Mucosa of stomach (tissue), 1 donor: ENCODE measurements around the gene PIPOX.

Source experiments
- H3K27me3 ChIP-seq: one replicate; pipeline ENCODE4 v1.7.0; 2013; ENCODE audit warnings: mild to moderate bottlenecking, low read length; ENCODE audit not compliant: control insufficient read depth, insufficient read depth
- H3K36me3 ChIP-seq: one replicate; pipeline ENCODE4 v1.7.0; 2013; ENCODE audit warnings: low read length; ENCODE audit not compliant: control insufficient read depth, insufficient read depth
- H3K4me1 ChIP-seq: one replicate; pipeline ENCODE4 v1.7.0; 2013; ENCODE audit warnings: mild to moderate bottlenecking, low read length; ENCODE audit not compliant: control insufficient read depth, insufficient read depth
- H3K4me3 ChIP-seq: one replicate; pipeline ENCODE4 v1.7.0; 2013; ENCODE audit warnings: low read length
- H3K9ac ChIP-seq: one replicate; pipeline ENCODE4 v1.7.0; 2013; ENCODE audit warnings: mild to moderate bottlenecking, low read length, moderate library complexity
- H3K9me3 ChIP-seq: one replicate; pipeline ENCODE4 v1.7.0; 2013; ENCODE audit warnings: mild to moderate bottlenecking, low read length, moderate library complexity; ENCODE audit not compliant: control insufficient read depth
- donor health status: Pancreatic carcinoma.

PIPOX gene

DNA sequence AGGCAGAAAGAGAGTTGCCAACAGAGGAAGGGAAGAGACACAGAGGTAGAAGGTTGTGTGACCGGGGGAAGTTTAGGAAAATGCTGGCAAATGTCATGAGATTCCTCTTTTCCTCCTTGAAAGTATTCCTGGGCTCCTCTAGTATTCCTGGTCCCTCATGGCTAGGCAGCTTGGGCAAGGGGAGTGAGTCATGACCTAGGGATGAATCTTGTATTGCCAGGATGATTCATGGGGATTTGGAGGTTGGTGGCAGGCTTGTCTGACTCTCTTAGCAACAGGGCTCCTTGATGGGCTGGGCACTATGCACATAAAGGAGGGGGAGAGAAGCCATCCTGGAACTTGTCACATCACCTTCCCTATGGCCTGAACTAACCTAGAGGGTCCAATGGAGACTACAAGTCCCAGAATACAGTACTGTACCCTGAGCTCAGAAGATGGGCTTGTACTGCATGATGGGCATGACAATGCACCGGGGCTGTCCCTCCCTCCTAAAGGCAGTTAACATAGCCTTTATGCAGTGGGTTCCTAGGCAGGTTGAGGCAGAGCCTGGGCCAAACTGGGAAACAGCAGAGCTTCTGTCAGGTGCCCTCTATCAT, 35.0 kb upstream of the PIPOX start:
- Histone ChIP-seq H3K9ac (no peak overlapping the region), H3K9me3 (no peaks in the 10 kb centered on the region), H3K4me1 (no peaks in the 10 kb centered on the region), H3K4me3 (no peak overlapping the region), H3K27me3 (peaks cover 55% of the 10 kb centered on the region), H3K36me3 (no peaks in the 10 kb centered on the region)

DNA sequence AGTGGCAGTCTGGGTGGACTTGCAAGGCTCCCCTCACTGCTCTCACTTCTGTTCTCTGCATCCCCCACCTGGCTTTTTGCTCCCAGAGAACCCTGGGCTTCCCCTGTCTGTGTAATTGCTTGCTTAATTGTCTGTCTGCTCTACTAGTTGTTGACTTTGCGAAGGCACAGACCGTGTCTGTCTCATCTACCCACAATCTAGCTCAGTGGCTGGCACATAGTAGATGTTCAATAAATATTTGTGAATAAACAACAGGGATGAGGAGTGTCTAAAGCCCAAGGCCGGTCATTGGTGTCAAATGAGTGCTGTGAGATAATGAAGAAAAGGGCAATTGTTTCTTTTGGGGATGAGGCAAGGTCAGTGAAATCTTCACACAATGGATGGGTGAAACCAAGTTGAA, 34.4 kb upstream of the PIPOX start:
- Histone ChIP-seq H3K4me1 (no peaks in the 10 kb centered on the region), H3K36me3 (no peaks in the 10 kb centered on the region), H3K9ac (no peak overlapping the region), H3K9me3 (no peaks in the 10 kb centered on the region), H3K27me3 (peaks cover 50% of the 10 kb centered on the region), H3K4me3 (no peak overlapping the region)

DNA sequence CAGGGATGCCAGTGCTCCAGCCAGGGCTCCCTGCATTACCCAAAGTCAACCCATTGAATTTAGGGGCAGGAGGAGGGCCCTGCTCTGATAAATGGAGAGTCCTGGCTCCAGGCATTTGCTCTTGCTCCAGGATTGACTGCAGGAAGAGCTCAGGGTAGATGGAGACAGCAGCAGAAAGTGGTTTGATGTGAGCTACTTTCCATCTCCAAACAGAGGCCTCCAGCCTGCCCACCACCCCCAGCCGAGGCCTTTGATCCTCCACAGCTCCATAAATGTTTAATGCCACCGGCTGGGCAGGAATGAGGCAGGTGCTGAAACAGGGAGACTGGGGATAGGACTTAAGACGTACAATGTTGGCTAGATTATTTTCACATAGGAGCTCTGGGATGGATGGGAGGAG, 32.8 kb upstream of the PIPOX start:
- Histone ChIP-seq H3K36me3 (no peaks in the 10 kb centered on the region), H3K4me1 (no peaks in the 10 kb centered on the region), H3K27me3 (peaks cover 38% of the 10 kb centered on the region), H3K9ac (no peak overlapping the region), H3K9me3 (no peaks in the 10 kb centered on the region), H3K4me3 (no peak overlapping the region)

DNA sequence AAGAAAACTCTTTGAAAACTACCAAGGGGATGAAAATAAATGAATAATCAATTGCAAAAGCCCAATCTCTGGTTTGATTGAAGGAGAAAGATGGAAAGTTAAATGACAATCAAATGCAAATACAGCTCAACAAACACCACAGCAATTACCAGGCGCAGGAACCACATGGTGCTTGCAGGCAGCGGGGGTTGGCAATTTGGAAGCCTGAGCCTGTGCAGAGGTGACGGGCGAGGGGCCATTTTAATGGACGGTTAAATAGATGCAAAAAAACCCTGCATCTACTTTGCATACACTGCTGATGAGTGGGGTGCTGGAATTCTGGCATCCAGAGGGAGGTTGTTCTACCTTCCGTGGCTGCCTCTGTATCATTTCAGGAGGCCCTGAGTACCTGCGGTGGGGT, 32.4 kb upstream of the PIPOX start:
- Histone ChIP-seq H3K4me3 (no peak overlapping the region), H3K9ac (no peak overlapping the region), H3K4me1 (no peaks in the 10 kb centered on the region), H3K9me3 (no peaks in the 10 kb centered on the region), H3K36me3 (no peaks in the 10 kb centered on the region), H3K27me3 (peaks cover 35% of the 10 kb centered on the region)

DNA sequence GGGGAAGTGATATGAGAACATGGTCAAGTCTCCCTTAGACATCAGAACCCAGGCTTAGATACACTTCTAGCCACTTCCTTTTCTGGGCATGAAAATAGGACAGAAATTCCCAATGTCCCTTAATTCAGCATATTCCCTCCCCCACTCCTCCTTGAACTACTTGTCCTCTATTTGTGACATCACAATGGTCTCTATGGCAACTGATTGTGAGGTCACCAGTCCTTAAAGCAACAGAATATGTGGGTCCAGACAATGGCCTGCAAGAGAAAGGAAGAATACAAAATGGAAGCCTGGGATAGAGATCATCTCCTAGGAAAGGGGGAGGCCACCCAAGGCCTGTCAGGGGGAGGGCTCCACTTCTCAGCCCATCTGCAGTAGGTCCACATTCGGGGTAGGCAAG, 30.4 kb upstream of the PIPOX start:
- no peak overlapping the region for H3K9ac ChIP-seq
- H3K4me3 ChIP-seq: no peak overlapping the region
- no peaks in the 10 kb centered on the region for H3K36me3 ChIP-seq
- H3K4me1 ChIP-seq: no peaks in the 10 kb centered on the region
- H3K9me3 ChIP-seq: no peaks in the 10 kb centered on the region
- H3K27me3 ChIP-seq: peaks cover 34% of the 10 kb centered on the region

DNA sequence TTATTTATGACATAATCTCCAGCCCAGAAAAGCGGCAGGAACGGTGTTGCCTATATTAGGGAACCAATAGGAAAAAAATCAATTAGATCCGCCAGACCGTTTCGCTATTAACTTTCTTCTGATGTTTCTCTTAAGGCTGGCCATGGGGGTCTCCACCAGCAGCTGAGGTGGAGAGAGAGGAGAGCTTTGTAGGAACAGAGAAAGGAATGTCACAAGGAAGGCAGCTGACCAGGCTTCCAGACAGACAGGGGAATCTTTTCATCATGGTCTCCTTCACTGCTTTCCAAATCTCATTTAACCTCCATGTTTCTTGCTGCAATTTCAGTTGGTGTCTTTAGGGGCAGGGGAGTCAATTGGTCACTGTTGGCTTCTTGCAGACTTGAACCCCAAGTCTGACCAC, 28.2 kb upstream of the PIPOX start:
- Histone ChIP-seq H3K36me3 (no peaks in the 10 kb centered on the region), H3K27me3 (peaks cover 37% of the 10 kb centered on the region), H3K9me3 (no peaks in the 10 kb centered on the region), H3K4me1 (no peaks in the 10 kb centered on the region), H3K9ac (no peak overlapping the region), H3K4me3 (no peak overlapping the region)

DNA sequence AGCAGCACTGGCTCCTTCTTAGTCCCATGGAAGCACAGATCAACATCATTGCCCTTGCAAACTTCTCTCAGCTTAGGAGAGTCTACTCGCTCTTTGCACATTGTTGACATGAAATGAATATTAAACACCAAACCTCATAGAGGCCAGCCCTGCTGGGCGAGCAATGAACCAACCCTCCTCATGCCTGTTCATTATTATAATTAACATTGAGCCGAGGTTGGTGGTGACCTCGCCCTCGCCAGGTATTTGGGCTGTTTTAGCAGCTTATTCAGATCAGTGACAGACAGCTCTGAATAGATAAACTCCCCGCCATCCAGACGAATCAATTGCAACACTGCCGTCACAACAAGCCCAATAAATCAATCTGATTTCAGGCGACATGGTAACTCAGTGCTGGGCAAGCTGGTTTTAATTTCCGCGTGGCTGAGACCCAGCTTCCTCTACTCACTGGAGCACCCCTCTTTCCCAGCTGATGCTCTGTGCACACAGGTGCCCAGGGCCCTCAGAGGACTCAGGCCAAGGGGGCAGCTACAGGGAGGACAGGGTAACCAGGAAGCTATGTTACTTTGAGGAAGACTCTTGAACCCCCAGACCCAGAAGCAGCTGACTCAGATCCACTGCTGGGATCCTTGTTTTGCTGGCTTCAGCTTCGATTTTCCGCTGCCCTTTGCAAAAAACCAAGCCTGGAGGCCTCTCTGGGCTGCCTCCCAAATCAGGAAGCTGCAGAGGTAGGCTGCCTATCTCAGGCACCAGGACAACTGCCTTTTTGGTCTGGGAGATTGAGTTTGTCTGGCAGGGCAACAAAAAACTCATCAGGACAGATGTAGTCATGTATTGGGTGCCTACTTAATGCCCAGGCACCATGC, 26.4 kb upstream of the PIPOX start:
- no peaks in the 10 kb centered on the region for H3K36me3 ChIP-seq
- H3K4me1 ChIP-seq: no peaks in the 10 kb centered on the region
- H3K9me3 ChIP-seq: no peaks in the 10 kb centered on the region
- peaks cover 50% of the 10 kb centered on the region for H3K27me3 ChIP-seq
- no peak overlapping the region for H3K4me3 ChIP-seq
- H3K9ac ChIP-seq: no peak overlapping the region

DNA sequence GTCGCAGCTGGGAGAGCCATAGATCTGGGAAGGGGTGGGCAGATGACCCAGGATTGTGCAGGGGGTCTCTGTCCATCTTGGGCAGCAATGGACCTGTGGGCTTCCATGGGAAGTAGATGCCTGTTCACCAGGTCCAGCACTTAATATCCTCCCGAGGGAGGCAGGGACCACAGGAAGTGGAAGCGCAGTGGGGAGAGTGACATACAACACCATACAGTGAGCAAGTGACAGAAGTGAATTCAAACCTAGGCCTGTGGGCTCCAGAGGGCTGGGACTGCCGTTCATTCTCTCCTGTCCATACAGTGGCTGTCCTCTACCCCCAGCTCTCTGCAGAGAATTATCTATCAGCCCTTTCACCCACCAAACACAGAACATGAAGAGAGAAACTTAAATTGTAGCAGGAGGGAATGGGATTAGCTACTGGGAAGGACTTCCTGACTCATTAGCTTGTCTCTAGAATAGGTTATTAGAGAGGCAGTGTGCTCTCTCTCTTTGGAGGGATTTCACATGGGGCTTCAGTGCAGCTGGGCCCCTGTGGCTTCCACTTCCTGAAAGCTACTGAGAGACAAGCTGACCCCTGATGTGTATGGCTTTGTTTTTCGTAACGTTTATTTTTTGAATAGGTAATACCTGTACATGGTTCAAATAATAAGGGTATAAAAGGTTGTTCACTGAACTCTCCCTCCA, 24.0 kb upstream of the PIPOX start:
- Histone ChIP-seq H3K4me1 (no peaks in the 10 kb centered on the region), H3K4me3 (no peak overlapping the region), H3K27me3 (peaks cover 56% of the 10 kb centered on the region), H3K9ac (no peak overlapping the region), H3K36me3 (no peaks in the 10 kb centered on the region), H3K9me3 (no peaks in the 10 kb centered on the region)

DNA sequence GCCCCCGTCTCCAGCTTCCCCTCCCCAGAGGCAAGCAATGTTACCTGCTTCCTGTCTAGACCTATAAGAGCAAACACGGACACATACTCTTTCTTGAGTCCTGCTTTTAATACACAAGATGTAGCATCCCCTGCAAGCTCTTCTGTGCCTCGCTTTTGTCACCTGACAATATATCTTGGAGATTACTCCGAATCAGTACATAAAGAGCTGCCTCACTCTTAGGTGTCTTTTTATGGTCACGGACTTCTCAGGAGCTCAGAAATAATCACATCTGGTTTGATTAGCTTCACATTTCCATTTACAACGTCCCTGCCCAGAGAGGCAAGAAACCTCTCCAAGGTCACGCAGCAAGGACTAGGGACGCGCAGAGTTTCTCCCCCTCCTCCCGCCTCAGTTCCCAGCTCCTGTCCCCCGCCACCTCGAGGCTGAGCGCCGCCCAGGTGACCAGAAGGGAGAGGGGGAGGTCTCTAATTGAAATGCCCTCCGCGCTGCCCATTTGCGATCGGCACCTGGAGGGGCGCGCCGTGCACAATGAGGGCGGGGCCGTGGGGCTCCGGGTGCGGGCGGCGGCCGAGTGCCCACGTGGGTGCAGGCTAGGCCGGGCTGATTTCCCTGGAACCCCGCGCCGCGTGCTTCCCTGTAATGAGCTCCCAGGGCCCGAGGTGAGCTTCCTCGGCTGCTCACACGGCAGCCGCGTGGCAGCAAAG, 23.3 kb upstream of the PIPOX start:
- Histone ChIP-seq H3K9ac (no peak overlapping the region), H3K4me1 (no peaks in the 10 kb centered on the region), H3K27me3 (peaks cover 56% of the 10 kb centered on the region), H3K4me3 (no peak overlapping the region), H3K36me3 (no peaks in the 10 kb centered on the region), H3K9me3 (no peaks in the 10 kb centered on the region)

DNA sequence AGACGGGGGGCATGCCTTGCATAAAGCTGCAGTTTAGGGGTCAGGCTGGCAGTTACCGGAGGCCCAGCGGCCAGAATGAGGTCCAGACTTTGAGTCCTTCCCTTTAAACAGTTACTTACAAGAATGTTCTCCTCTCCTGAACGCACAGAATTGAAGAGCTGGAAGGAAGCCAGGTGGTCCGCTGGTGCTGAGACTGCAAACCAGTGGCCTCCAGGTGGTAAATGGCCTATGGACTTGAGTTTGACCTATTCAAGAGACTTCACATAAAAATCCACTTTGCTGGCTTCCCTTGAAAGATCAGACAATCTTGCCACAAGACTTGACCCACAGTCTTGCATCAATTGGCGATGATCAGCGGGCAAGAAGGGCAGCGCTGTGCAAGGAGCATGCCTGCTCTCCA, 22.4 kb upstream of the PIPOX start:
- Histone ChIP-seq H3K4me1 (no peaks in the 10 kb centered on the region), H3K27me3 (peaks cover 51% of the 10 kb centered on the region), H3K9me3 (no peaks in the 10 kb centered on the region), H3K4me3 (no peak overlapping the region), H3K36me3 (no peaks in the 10 kb centered on the region), H3K9ac (no peak overlapping the region)

DNA sequence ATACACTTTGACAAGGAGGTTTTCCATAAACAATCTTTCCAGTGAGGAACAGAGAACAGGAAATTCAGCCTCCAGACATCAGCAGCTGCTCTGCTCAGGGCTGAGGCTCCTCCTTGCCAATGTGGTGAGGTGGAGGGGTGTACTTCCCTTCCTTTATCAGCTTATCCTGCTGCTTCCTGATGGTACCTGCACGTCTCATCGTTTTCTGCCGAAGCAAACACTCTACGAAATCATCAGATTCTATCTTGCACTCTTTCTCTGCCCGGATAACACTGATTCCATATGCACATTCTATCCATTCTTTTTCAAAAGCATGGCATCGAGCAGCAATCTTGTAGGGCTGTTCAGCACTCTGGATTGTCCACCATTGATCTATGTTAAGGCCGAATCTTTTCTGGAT, 21.7 kb upstream of the PIPOX start:
- H3K9me3 ChIP-seq: no peaks in the 10 kb centered on the region
- H3K4me1 ChIP-seq: no peaks in the 10 kb centered on the region
- no peaks in the 10 kb centered on the region for H3K36me3 ChIP-seq
- peaks cover 50% of the 10 kb centered on the region for H3K27me3 ChIP-seq
- H3K4me3 ChIP-seq: no peak overlapping the region
- H3K9ac ChIP-seq: no peak overlapping the region

DNA sequence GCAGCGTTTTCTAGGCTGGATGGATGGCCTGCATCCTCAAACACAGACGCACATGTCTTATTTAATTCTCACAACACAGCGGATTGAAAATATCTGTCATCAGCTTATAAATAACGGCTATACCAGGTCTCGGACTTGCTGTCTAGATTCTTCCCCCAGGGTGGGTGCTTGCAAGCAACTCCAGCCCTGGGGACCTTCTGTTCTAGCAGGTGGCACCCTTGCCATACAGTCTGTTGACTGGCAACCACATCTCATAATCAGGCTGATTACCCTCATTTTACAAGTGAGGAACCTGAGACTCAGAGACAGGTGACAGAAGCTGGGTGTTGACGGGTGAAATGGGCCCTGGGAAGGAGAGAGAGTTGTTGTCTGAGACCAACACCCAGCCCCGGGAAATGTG, 20.9 kb upstream of the PIPOX start:
- Histone ChIP-seq H3K36me3 (no peaks in the 10 kb centered on the region), H3K4me1 (no peaks in the 10 kb centered on the region), H3K27me3 (peaks cover 41% of the 10 kb centered on the region), H3K9me3 (no peaks in the 10 kb centered on the region), H3K4me3 (no peak overlapping the region), H3K9ac (no peak overlapping the region)
